ENCODE measurements around the gene VAV2. TPM values are rescaled to one million over a fixed set of nuclear protein-coding genes. Genes with fewer than 3 reads are reported as not detected.

The VAV2 gene
- total RNA-seq, 2 experiments from 2014 or later, result 11.0 to 27.8 TPM

- Histone ChIP-seq H3K4me1 (ENCODE audit: insufficient read depth, low read length, poor library complexity, severe bottlenecking) (peaks cover 40% of the 10 kb centered on the region), H3K36me3 (ENCODE audit: insufficient read depth, low read length) (peaks cover 5% of the 10 kb centered on the region; the same call in 1 of the 2 replicates), H3K79me2 (ENCODE audit: insufficient read depth, low read depth, low read length) (no peaks in the 10 kb centered on the region), H3K4me3 (ENCODE audit: low read depth, low read length, poor library complexity, severe bottlenecking) (no peak overlapping the region), H3K9me2 (ENCODE audit: insufficient read depth, low read length) (no peaks in the 10 kb centered on the region), H3K27ac (ENCODE audit: low read depth, low read length, poor library complexity, severe bottlenecking) (no peak overlapping the region), H2AFZ (ENCODE audit: low read length) (no peak overlapping the region), H4K20me1 (ENCODE audit: insufficient read depth, low read length) (no peaks in the 10 kb centered on the region), H3K9me3 (ENCODE audit: low read length) (no peaks in the 10 kb centered on the region), H3K4me2 (ENCODE audit: low read length) (no peak overlapping the region)
- ChIA-PET POLR2A (no interaction called here), CTCF (ENCODE audit: unreplicated experiment) (interaction anchor here (0.6 kb wide), 1 partner anchor 459 kb away, joined by 3 read pairs; no protein-coding TSS in a partner anchor)
- TF ChIP-seq CTCF (conservative IDR thresholded peaks at IDR 0.05; ENCODE audit: low read length) (no peak), EZH2phosphoT487 (IDR thresholded peaks at IDR 0.05; ENCODE audit: borderline replicate concordance, low read depth, low read length) (no peak)
- intact Hi-C loops (cut with micrococcal nuclease; ENCODE audit: unreplicated experiment), result no loop called here
- DNase-seq (ENCODE audit: low spot score), result no peak
- BruUV-seq (replicated peaks), result no TSS peak
These were observed 203.1 kb downstream of the VAV2 start for GRCh38 chr9:133788819-133789717.

GRCh38 chr9:133788045-133788818 is 203.9 kb downstream of the VAV2 start:
- no peak for DNase-seq (ENCODE audit: low spot score)
- Histone ChIP-seq H3K4me2 (ENCODE audit: low read length) (peak overlapping the region; percentile 35), H2AFZ (ENCODE audit: low read length) (no peak overlapping the region), H3K79me2 (ENCODE audit: insufficient read depth, low read depth, low read length) (no peaks in the 10 kb centered on the region), H3K4me1 (ENCODE audit: insufficient read depth, low read length, poor library complexity, severe bottlenecking) (peaks cover 36% of the 10 kb centered on the region), H3K9me3 (ENCODE audit: low read length) (no peaks in the 10 kb centered on the region), H4K20me1 (ENCODE audit: insufficient read depth, low read length) (no peaks in the 10 kb centered on the region), H3K36me3 (ENCODE audit: insufficient read depth, low read length) (peaks cover 5% of the 10 kb centered on the region; the same call in 1 of the 2 replicates), H3K27ac (ENCODE audit: low read depth, low read length, poor library complexity, severe bottlenecking) (no peak overlapping the region), H3K4me3 (ENCODE audit: low read depth, low read length, poor library complexity, severe bottlenecking) (no peak overlapping the region), H3K9me2 (ENCODE audit: insufficient read depth, low read length) (no peaks in the 10 kb centered on the region)
- ChIA-PET POLR2A (interaction anchor here (0.6 kb wide), 2 partner anchors 30 to 72 kb away, joined by 3 read pairs; no protein-coding TSS in a partner anchor), CTCF (ENCODE audit: unreplicated experiment) (interaction anchor here (0.6 to 1.2 kb wide), 2 partner anchors 10 to 458 kb away, joined by 3 read pairs; no protein-coding TSS in a partner anchor)
- intact Hi-C loops (cut with micrococcal nuclease; ENCODE audit: unreplicated experiment), result no loop called here
- TF ChIP-seq CTCF (conservative IDR thresholded peaks at IDR 0.05; ENCODE audit: low read length), result no peak
- TF ChIP-seq EZH2phosphoT487 (IDR thresholded peaks at IDR 0.05; ENCODE audit: borderline replicate concordance, low read depth, low read length), result no peak
- BruUV-seq (replicated peaks), result no TSS peak
